ENCODE results near the gene OTX2. TPM values are rescaled to one million over a fixed set of nuclear protein-coding genes. Genes with fewer than 3 reads are reported as not detected.

Gene OTX2
- total and polyA plus RNA-seq, 2 experiments from 2014 or later = 16.5 to 23.9 TPM

DNA sequence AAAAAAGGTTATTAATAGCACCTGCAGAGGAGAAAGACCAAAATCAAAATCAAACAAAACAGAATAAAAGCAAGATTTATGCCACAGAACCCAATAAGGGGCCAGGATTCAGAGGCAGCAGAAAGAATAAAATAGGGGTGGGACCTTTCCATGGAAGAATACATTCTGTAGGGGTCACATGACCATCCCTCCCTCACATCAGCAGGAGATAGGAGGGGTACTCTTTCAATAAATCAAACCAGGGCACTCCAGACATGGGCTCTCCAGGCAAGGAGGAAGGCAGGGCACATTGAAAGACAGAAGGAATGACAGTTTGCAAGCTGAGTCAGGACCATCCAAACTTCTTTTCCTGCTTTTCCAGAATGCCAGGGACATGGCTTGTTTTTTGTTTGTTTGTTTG, 39.8 kb downstream of the OTX2 start:
- H3K27ac Mint-ChIP-seq = no peak overlapping the region
- Histone ChIP-seq H3K27ac (ENCODE audit: low read depth) (no peak overlapping the region), H3K9me2 (ENCODE audit: insufficient read depth) (no peaks in the 10 kb centered on the region), H3F3A (replicated peaks; ENCODE audit: low read depth) (no peaks in the 10 kb centered on the region), H3K4me2 (no peak overlapping the region), H3K4me3 (no peak overlapping the region), H4K20me1 (replicated peaks; ENCODE audit: insufficient read depth) (no peaks in the 10 kb centered on the region), H3K79me2 (replicated peaks; ENCODE audit: insufficient read depth) (no peaks in the 10 kb centered on the region), H3K27me3 (ENCODE audit: insufficient read depth) (no peaks in the 10 kb centered on the region), H2AFZ (peak overlapping the region; percentile 35), H3K4me1 (ENCODE audit: insufficient read depth) (no peaks in the 10 kb centered on the region), H3K36me3 (ENCODE audit: insufficient read depth) (no peaks in the 10 kb centered on the region)
- DNase-seq (ENCODE audit: low spot score) (no peak), ATAC-seq (no peak)
- no peaks in the 10 kb centered on the region for H3K36me3 Mint-ChIP-seq (ENCODE audit: low read depth)
- H3K9me3 Mint-ChIP-seq = no peaks in the 10 kb centered on the region
- H3K4me3 Mint-ChIP-seq = no peak overlapping the region
- TF ChIP-seq ZNF331 (CRISPR knock-in tag; IDR thresholded peaks at IDR 0.05; ENCODE audit: low read depth) (no peak), CREB1 (CRISPR knock-in tag; IDR thresholded peaks at IDR 0.05; ENCODE audit: low read depth) (no peak), NANOG (IDR thresholded peaks at IDR 0.05; ENCODE audit: borderline replicate concordance) (no peak), ZNF114 (CRISPR knock-in tag; IDR thresholded peaks at IDR 0.05) (no peak), POLR2AphosphoS5 (IDR thresholded peaks at IDR 0.05; ENCODE audit: low read depth) (no peak), EZH2phosphoT487 (IDR thresholded peaks at IDR 0.05; ENCODE audit: unreplicated experiment) (no peak)
- TF ChIP-seq, protein P1, sequence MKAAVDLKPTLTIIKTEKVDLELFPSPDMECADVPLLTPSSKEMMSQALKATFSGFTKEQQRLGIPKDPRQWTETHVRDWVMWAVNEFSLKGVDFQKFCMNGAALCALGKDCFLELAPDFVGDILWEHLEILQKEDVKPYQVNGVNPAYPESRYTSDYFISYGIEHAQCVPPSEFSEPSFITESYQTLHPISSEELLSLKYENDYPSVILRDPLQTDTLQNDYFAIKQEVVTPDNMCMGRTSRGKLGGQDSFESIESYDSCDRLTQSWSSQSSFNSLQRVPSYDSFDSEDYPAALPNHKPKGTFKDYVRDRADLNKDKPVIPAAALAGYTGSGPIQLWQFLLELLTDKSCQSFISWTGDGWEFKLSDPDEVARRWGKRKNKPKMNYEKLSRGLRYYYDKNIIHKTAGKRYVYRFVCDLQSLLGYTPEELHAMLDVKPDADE (IDR thresholded peaks at IDR 0.05) = no peak
- TF ChIP-seq, protein P2, sequence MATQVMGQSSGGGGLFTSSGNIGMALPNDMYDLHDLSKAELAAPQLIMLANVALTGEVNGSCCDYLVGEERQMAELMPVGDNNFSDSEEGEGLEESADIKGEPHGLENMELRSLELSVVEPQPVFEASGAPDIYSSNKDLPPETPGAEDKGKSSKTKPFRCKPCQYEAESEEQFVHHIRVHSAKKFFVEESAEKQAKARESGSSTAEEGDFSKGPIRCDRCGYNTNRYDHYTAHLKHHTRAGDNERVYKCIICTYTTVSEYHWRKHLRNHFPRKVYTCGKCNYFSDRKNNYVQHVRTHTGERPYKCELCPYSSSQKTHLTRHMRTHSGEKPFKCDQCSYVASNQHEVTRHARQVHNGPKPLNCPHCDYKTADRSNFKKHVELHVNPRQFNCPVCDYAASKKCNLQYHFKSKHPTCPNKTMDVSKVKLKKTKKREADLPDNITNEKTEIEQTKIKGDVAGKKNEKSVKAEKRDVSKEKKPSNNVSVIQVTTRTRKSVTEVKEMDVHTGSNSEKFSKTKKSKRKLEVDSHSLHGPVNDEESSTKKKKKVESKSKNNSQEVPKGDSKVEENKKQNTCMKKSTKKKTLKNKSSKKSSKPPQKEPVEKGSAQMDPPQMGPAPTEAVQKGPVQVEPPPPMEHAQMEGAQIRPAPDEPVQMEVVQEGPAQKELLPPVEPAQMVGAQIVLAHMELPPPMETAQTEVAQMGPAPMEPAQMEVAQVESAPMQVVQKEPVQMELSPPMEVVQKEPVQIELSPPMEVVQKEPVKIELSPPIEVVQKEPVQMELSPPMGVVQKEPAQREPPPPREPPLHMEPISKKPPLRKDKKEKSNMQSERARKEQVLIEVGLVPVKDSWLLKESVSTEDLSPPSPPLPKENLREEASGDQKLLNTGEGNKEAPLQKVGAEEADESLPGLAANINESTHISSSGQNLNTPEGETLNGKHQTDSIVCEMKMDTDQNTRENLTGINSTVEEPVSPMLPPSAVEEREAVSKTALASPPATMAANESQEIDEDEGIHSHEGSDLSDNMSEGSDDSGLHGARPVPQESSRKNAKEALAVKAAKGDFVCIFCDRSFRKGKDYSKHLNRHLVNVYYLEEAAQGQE (IDR thresholded peaks at IDR 0.05; ENCODE audit: unreplicated experiment) = no peak
- TF ChIP-seq, protein P3, sequence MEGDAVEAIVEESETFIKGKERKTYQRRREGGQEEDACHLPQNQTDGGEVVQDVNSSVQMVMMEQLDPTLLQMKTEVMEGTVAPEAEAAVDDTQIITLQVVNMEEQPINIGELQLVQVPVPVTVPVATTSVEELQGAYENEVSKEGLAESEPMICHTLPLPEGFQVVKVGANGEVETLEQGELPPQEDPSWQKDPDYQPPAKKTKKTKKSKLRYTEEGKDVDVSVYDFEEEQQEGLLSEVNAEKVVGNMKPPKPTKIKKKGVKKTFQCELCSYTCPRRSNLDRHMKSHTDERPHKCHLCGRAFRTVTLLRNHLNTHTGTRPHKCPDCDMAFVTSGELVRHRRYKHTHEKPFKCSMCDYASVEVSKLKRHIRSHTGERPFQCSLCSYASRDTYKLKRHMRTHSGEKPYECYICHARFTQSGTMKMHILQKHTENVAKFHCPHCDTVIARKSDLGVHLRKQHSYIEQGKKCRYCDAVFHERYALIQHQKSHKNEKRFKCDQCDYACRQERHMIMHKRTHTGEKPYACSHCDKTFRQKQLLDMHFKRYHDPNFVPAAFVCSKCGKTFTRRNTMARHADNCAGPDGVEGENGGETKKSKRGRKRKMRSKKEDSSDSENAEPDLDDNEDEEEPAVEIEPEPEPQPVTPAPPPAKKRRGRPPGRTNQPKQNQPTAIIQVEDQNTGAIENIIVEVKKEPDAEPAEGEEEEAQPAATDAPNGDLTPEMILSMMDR (conservative IDR thresholded peaks at IDR 0.05; ENCODE audit: low read depth in 2 of 2) = no peak
- peaks cover 7% of the 10 kb centered on the region; the same call in 2 of the 3 replicates for H3K4me1 Mint-ChIP-seq
- peaks cover 2% of the 10 kb centered on the region for H3K27me3 Mint-ChIP-seq (ENCODE audit: insufficient read depth, low read depth, poor library complexity)
